SU-DHL-6 (cell line): Measurements from ENCODE around the gene FCMR.

Source experiments
- EZH2phosphoT487 ChIP-seq: fragments of 200-600 bp; sonication (generic), shearing (Covaris generic); conservative IDR thresholded peaks from 2 replicates; pipeline ENCODE4 v1.6.1; 2018; ENCODE audit warnings: mild to moderate bottlenecking, antibody characterized with exemption, low read length, moderate library complexity, mixed read lengths
- TF ChIP-seq, protein P1 (sequence below): fragments of 200-600 bp; sonication (generic); IDR thresholded peaks from one replicate; pipeline ENCODE4 v1.5.1; 2017; ENCODE audit warnings: antibody characterized with exemption, mild to moderate bottlenecking, low read length, moderate library complexity; ENCODE audit not compliant: insufficient read depth, poor library complexity, severe bottlenecking

DNA sequence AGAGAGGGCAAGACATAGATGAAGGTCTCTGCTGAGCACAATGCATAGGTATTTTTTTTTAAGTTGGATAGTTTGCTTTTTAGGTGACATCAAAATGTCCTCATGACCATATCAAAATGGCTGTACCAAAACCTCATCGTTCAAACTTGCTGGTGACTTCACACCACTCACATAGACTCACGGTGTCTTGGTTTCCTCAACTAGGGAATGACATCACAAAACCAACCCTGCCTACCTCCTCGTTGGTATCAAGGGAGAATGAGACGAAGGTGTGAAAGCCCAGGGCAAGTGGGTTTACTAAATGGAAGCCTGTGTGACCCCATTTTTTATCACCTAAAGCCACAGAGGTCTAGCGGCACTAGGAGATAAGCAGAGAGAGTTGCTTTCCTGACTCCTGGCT, 23.0 kb upstream of the FCMR start:
- TF ChIP-seq, protein P1, sequence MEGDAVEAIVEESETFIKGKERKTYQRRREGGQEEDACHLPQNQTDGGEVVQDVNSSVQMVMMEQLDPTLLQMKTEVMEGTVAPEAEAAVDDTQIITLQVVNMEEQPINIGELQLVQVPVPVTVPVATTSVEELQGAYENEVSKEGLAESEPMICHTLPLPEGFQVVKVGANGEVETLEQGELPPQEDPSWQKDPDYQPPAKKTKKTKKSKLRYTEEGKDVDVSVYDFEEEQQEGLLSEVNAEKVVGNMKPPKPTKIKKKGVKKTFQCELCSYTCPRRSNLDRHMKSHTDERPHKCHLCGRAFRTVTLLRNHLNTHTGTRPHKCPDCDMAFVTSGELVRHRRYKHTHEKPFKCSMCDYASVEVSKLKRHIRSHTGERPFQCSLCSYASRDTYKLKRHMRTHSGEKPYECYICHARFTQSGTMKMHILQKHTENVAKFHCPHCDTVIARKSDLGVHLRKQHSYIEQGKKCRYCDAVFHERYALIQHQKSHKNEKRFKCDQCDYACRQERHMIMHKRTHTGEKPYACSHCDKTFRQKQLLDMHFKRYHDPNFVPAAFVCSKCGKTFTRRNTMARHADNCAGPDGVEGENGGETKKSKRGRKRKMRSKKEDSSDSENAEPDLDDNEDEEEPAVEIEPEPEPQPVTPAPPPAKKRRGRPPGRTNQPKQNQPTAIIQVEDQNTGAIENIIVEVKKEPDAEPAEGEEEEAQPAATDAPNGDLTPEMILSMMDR, result no peak
- TF ChIP-seq EZH2phosphoT487, result no peak
